T-helper 2 cell (primary cell): ENCODE data around the gene PLXND1.
"Not testable (repeated sequence)": the region's sequence is repeated elsewhere in the genome, so short reads cannot be mapped to it uniquely, and the experiment has no call there.

Experiments used
- DNase-seq, 5 experiments: peaks; one replicate each; pipeline versions ENCODE4 v3.0.0 to v3.0.0-alpha.2; 2012 to 2022

PLXND1 gene

GRCh38 chr3:129521611-129522010 lies 84.9 kb downstream of the PLXND1 start:
- no peak for DNase-seq

GRCh38 chr3:129520960-129521359 lies 85.5 kb downstream of the PLXND1 start:
- no peak for DNase-seq

GRCh38 chr3:129519896-129520715 lies 86.4 kb downstream of the PLXND1 start:
- no peak for DNase-seq

- no peak for DNase-seq
These were observed 87.0 kb downstream of the PLXND1 start for GRCh38 chr3:129519449-129519848.

GRCh38 chr3:129518581-129518980 lies 87.9 kb downstream of the PLXND1 start:
- no peak for DNase-seq

- DNase-seq, result no peak
These were observed 88.4 kb downstream of the PLXND1 start for GRCh38 chr3:129518038-129518561.

- DNase-seq, result no peak
These were observed 89.0 kb downstream of the PLXND1 start for GRCh38 chr3:129517516-129517915.

- DNase-seq, result not testable (repeated sequence)
These were observed 90.5 kb downstream of the PLXND1 start for GRCh38 chr3:129515821-129516432.

- not testable (repeated sequence) for DNase-seq
These were observed 91.2 kb downstream of the PLXND1 start for GRCh38 chr3:129515108-129515820.

- DNase-seq, result no peak
These were observed 91.9 kb downstream of the PLXND1 start for GRCh38 chr3:129514563-129514962.

- DNase-seq, result no peak
These were observed 92.4 kb downstream of the PLXND1 start for GRCh38 chr3:129514110-129514509.

- DNase-seq, result no peak
These were observed 92.8 kb downstream of the PLXND1 start for GRCh38 chr3:129513705-129514104.

GRCh38 chr3:129512595-129512994 lies 93.9 kb downstream of the PLXND1 start:
- no peak for DNase-seq

GRCh38 chr3:129507181-129507831 lies 99.2 kb downstream of the PLXND1 start:
- no peak for DNase-seq

GRCh38 chr3:129506231-129506742 lies 100.2 kb downstream of the PLXND1 start:
- no peak for DNase-seq

- DNase-seq, result no peak
These were observed 101.1 kb downstream of the PLXND1 start for GRCh38 chr3:129505341-129505740.
